GM18498 (cell line): ENCODE measurements around the gene SNRNP70.
"Not testable (repeated sequence)": the region's sequence is repeated elsewhere in the genome, so short reads cannot be mapped to it uniquely, and the experiment has no call there.

Experiments
- ATAC-seq: cut with Tn5 transposase; IDR thresholded peaks from one replicate; pipeline ENCODE4 v1.9.1; 2021; ENCODE audit warnings: mild to moderate bottlenecking, moderate library complexity; ENCODE audit not compliant: unreplicated experiment

The SNRNP70 gene

DNA sequence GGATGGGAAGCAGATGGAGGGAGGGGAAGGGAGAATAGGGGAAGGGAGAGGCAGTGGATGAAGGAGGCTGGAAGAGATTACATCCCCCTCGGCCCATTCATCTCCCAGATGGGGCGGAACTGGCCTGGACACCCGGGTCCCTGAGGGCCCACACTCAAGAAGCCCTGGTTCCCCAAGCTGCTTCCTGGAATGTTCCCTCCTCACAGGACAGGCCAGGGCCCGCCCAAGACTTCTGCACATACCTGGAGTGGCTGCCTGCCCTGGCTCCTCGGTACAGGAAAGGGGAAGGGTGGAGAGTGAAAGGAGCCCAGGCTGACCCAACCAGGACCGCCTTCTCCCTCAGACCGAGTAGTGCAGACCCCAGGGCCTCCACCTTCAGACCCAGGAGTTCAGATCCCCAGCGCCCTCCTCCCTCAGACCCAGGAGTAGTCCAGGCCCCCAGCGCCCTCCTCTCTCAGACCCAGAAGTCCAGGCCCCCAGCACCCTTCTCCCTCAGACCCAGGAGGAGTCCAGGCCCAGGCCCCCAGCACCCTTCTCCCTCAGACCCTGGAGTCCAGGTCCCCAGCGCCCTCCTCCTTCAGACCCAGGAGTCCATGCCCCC, 21.1 kb upstream of the SNRNP70 start:
- ATAC-seq: no peak

DNA sequence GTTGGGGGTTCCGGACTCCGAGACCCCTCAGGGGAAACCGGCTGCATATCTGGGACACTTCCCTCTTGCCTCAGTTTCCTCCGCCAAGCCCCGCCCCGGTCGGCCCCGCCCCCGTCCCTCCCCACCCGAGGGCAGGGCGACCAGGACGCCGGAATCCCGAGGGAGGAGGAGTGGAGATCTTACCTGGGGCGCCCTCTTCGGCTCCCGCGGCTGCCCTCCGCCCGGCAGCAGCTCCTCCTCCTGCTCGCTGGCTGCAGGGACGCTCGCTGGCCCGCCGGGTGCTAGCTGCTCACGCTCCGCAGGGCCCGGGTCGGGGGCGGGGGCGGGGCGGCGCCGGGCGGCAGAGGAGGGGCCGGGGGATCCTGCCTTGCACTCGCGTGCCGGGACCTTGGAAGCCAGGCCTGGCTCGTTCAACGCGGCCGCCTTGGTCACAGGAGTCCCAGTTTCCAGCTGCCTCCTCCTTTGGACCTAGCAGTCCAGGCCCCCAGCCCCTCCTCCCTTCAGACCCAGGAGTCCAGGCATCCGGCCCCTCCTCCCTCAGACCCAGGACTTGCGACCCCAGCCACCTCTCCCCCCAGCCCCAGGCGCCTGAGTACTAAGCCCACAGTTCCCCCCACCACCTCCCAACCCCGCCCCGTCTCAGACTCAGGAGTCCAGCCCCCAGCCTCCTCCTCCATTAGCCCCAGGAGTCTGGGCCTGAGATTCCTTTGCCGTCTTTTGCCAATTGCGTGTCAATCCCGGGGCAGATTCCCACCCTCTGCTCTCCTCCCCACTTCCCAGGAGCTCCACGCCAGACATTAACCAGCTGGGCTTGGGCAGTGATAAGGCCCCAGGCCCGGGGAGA, 20.3 kb upstream of the SNRNP70 start, which contains the start of gene NTF4:
NTF4 (minus strand) TSS at position 51 of the 844 bp plus-strand sequence. CDS start 2,821 bp downstream, outside the sequence.
- no peak for ATAC-seq

DNA sequence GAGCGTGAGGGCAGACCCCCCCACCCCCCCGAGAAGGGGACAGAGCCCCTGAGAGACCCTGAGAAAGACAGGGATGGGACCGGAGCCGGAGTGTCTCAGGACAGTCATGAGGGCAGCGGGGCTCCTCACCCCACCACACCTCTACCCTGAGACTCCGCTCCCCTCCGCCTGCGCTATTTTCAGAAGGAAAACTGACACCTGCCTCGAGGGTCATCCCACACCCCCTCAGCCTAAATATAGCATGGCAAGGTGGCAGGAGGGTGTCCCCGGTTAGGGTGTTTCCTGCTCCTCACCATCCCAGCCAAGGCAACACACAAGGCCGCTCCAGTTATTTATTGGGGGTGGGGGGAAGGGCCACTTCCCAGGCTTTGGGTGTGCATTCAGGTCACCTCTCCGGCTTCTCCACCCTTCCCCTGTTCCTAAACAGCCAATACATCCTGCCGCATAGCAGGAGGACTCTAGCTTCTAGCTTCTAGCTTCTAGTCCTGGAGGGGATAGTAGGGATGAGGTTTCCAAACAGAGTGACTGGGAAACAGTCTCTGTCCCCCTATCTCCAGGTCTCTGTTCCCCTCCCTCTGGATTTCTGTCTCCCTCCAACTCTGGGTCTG, 19.2 kb upstream of the SNRNP70 start:
- ATAC-seq: no peak

DNA sequence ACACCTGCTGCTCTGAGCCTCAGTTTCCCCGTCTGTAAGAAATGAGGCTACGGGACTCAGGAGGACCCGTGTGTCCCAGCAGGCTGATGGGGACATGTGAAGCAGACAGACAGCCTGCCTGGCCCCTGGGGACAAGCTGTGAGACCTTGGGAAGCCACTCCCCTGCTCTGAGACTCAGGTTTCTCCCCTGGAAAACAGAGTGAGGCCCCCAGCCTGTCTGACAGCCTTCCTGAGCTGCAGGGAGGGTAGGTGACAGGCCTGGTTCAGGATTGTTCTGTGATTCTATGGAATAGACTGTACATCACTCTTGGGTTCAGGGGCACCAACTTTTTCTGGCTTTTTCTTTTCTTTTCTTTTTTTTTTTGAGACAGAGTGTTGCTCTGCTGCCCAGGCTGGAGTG, 17.7 kb upstream of the SNRNP70 start:
- no peak for ATAC-seq

DNA sequence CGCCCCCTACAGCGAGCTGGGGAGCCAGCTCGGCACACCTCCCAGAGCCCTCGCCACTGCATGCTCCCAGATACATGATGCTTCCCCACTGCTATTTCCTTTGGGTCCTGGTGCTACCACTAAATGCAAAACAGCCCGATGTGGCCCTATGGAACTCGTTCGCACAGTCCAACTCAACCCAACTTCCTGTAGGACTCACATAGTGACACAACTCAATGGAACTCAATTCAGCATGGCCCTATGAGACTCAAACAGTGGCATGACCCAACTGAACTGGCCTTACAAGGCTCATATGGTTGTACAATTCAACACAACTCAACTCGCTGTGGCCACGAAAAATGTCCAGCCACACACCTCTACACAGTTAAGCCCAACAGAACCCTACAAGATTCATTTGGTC, 16.2 kb upstream of the SNRNP70 start:
- no peak for ATAC-seq

DNA sequence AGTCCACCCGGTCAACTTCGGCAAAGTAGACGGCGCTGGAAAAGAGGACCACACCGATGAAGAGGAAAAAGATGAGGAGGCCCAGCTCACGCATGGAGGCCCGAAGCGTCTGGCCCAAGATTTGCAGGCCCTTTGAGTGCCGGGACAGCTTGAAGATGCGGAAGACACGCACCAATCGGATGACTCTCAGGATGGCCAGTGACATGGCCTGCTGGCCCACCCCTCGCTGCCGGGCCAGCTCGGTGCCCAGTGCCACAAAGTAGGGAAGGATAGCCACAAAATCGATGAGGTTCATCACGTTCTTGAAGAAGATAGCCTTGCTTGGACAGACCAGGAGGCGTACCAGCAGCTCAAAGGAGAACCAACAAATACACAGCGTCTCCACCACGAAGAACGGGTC, 14.8 kb upstream of the SNRNP70 start:
- ATAC-seq: no peak

DNA sequence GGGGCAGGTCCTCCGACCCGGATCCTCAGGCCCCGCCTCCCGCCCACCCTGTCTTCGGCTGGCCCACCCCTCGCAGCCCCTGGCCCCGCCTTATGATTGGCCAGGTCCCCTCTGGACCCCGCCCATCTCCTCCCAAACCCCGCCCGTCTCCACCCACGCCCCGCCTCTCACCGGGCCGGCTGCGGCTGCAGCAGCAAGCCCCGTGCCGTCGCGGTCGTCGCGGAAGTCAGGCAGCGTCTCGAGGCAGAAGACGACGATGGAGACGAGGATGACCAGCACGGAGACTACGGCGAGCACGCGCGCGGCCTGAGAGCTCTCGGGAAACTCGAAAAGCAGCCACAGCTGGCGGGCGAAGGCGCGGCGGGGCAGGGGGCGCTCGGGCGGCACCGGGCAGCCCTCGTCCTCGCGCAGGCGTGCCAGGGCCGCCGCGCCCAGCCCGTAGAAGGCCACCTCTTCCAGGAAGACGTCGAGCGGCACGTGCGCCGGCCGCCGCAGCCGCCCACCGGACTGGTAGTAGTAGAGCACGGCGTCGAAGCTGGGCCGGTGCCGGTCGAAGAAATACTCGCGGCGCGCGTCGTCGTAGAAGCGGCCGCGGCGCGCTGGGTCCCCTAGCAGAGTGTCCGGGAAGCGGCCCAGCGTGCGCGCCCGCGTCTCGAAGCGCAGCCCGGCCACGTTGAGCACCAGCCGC, 13.2 kb upstream of the SNRNP70 start:
- ATAC-seq: no peak

DNA sequence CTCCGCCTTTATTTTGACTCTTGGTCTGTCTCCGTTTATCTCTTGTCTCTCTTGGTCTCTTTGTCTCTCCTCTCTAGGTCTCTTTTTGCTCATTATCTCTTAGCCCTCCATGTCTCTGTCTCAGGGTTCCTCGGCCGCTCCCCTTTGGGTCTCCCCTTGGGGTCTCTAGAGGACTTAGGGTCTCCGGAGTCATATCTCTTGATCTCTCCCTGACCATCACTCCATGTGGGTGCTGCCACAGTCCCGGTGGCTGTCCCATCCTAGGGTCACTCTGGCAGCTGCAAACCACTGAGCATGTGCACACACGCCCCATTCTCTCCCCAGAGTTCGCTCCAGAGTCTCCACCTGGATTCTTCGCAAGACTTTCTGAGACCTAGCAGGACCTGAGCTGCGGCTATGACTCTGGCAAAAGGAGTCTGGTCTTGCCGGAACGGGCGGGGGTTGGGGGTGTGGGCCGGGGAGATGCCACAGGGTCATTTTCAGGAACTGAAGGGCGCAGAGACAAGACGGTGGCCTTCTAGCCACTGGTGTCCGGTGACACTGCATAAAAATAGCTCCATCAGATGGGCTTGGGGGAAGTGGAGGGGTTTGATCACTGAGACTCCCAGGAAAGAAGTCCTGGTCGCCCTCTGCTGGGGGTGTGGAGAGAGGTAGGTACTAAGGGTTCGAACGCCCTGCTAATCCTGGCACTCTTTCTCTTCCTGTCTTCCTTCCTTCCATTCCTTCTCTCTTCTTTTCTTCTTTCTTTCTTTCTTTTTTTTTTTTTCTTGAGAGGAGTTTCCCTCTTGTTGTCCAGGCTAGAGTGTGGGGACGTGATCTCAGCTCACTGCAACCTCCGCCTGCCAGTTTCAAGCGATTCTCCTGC, 11.5 kb upstream of the SNRNP70 start:
- no peak for ATAC-seq

DNA sequence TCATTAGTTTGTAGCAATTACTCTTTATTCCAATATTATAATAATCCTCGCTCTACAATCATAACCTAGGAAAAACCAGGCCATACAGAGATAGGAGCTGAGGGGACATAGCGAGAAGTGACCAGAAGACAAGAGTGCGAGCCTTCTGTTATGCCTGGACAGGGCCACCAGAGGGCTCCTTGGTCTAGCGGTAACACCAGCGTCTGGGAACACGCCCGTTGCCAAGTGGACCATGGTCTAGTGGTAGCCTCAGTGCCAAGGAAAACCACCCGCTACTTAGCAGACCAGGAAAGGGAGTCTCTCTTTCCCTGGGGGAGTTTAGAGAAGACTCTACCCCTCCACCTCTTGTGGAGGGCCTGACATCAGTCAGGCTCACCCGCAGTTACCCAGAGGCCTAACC, 10.4 kb upstream of the SNRNP70 start:
- ATAC-seq: not testable (repeated sequence)

DNA sequence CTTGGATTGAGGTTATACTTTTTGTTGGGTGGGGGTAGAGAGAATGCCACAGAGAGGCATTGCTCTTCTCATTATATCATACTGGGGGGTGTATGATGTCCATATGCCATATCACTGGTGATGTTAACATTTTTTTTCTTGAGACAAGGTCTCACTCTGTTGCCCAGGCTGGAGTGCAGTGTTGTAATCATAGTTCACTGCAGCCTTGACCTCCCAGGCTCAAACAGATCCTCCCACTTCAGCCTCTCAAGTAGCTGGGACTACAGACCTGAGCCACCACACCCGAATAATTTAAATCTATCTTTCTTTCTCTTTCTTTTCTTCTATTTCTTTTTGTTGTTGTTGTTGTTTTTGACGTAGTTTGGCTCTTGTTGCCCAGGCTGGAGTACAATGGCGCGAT, 4.9 kb upstream of the SNRNP70 start:
- ATAC-seq: no peak

DNA sequence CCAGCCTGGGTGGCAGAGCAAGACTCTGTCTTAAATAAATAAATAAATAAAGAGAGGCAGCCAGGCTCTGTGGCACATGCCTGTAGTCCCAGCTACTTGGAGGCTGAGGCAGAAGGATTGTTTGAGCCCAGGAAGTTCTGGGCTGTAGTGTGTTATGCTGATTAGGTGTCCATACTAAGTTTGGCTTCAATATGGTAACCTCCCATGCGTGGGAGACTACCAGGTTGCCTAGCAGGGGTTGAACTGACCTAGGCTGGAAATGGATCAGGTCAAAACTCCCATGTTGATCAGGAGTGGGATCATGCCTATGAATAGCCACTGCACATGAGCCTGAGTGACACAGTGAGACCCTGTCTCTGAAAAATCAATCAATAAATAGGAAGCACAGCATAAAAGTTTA, 4.0 kb upstream of the SNRNP70 start:
- no peak for ATAC-seq

DNA sequence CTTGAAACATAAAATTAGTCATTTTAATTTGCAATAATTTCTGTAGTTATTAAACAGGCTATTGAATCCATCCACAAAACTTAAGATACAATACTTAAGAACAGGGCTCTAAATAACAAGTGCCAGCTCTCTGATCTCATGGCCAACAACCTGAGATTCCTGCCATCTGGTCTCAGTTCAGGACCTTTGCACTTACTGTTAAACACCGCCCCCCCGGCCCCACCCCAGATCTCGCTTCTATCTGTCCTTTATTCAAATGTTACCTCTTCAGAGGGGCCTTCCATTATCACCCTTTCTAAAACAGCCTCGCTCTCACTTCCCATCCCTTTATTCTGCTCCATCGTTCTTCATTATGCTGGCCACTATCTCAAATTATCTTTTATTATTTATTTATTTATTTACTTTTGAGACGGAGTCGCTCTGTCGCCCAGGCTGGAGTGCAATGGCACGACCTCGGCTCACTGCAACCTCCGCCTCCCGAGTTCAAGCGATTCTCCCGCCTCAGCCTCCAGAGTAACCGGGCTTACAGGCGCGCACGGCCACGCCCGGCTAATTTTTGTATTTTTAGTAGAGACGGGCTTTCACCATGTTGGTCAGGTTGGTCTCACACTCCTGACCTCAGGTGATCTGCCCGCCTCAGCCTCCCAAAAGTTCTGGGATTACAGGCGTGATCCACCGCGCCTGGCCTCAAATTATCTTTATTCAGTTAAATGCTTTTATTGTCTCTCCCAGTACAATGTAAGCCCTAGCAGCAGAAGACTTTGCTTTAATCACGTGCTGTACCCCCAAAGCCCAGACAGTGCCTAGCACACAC, 838 bp upstream of the SNRNP70 start:
- no peak for ATAC-seq

DNA sequence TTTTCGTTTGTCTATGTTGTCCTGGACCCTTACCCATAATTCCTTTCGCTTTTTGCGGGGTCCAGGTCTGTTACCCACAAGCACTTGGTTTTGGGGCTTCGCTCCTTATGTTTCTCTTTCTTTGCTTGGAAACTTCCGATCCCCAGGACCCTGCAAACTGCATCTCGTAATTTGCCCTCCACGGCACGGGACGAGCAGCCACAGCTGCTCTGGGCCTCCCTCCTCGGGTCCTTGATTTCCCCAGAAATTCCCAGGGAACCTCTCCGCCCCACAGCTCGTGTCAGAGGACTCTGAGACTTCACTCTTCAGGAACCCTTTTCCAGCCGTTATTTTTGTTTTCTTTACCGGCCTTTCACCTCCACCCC, 599 bp downstream of the SNRNP70 start:
- ATAC-seq: no peak

DNA sequence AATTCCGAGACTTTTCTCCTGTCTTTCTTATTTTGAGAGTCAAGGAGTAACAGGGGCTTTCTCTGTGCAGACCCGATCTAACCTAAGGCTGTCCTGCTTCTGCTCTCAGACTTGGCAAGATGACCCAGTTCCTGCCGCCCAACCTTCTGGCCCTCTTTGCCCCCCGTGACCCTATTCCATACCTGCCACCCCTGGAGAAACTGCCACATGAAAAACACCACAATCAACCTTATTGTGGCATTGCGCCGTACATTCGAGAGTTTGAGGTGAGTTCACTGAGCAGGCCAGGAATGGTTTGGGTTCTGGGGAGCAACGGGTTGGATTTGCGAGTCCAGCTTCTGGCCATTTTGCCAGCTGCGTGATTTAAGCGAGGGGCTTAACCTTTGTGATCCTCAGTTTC, 1.0 kb downstream of the SNRNP70 start:
- ATAC-seq: no peak

DNA sequence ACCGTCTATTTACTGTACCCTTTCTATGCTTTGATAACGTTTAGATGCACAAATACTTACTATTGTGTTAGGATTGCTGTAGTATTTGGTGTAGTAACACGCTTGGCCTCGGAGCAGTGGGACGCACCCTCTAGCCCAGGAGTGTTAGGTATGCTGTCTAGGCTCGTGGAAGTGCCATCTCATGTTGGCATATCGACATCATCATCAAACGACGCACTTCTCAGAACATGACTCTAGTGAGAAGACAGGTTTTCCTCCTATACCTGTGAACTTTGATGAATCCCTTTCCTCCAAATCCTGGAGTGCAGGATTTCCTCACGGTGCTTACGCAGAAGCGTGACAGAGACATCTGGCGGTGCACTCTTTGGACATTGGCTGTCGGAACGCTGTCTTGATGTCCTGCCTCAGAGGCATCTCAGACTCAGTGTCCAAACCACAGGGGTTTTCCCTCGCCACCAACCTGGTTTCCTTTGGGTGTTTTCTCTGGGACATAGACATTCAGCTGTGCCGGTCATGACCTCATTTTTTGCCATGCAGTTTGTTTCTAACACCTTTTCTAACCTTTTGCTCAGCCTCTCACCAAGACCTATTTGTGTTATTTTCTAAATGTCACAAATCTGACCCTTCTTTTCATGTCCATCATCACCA, 6.3 kb downstream of the SNRNP70 start:
- no peak for ATAC-seq

DNA sequence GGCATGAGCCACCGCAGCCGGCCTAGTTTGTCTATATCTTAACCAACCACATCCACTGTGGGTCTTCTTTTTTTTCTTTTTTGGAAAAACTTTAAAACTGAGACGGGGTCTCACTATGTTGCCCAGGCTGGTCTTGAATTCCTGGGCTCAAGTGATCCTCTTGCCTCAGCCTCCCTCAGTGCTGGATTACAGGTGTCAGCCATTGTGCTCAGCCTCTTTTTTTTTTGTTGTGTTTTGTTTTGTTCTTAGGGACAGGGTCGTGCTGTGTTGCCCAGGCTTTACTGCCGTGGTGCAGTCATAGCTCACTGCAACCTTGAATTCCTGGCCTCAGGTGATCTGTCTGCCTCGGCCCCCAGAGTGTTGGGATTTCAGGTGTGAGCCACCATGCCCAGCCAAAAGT, 7.4 kb downstream of the SNRNP70 start:
- no peak for ATAC-seq

DNA sequence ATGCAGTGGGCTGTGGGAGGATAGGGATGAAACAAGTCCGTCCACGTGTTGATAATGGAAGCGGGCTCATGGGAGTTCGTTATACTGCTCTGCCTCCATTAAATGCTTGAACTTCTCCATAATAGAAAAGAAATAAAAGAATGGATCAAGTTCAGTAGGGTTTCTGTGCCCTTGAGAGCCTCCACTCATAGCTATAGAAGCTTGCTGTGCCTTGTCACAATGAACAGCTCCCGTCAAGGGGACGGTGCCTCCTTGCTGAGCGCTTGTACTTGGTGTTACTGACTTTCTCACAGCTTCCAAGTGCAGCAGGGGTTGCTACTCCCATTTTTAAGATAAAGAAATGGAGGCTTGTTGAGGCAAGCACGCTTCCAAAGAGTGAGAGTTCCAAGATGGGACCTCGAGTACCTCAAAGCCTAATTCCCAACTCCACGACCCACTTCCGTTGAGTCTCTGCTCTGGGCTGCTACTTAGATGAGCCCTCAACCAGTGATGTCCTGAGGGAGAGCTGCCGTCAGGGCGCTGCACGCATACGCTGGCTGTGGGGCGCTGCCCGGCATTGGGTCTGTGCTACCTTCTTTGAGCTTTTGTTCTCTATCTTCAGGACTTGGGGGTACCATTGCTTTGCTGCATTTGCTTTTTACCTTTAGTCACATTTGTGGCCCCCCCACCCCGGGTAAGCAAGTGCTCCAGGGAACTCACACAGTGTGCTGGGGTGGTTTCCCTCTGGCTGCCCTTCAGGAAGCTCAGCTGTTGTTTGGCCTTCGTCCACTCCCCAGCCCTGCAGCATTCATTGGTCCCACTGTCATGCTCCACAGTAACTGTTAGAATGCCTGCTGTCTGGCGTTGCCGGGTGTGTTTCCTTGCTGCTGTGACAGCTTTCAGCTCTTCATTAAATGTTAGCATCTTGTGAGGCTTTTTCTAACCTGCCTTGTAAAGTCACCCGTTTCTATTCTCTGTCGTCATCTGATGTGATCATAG, 9.5 kb downstream of the SNRNP70 start:
- ATAC-seq: no peak
